Thoracic aorta (tissue), 2 donors: ENCODE results near the gene ZNF425. TPM values are rescaled to one million over a fixed set of nuclear protein-coding genes. Genes with fewer than 3 reads are reported as not detected.
"Not testable (repeated sequence)": the region's sequence is repeated elsewhere in the genome, so short reads cannot be mapped to it uniquely, and the experiment has no call there.

Source experiments
- ATAC-seq: fragments of 150-250 bp; one replicate; pipeline ENCODE4 v1.8.0; 2017; ENCODE audit warnings: low read depth; ENCODE audit not compliant: insufficient number of reproducible peaks, low FRiP score
- DNase-seq: peaks from one replicate; pipeline ENCODE4 v3.0.0-alpha.2; 2020; ENCODE audit warnings: low spot score
- H3K27ac ChIP-seq, 2 donors: fragments of 200-600 bp; sonication (generic); 1 replicate in 1 of 2; 2 replicates in 1 of 2; pipeline ENCODE4 v1.5.1; 2016; ENCODE audit warnings: mild to moderate bottlenecking in 2 of 2, moderate library complexity in 2 of 2
- H3K27me3 ChIP-seq: fragments of 200-600 bp; sonication (generic); replicated peaks from 2 replicates; pipeline ENCODE4 v1.6.0; 2016; ENCODE audit warnings: mild to moderate bottlenecking; ENCODE audit not compliant: insufficient read depth
- H3K36me3 ChIP-seq: fragments of 200-600 bp; sonication (generic); one replicate; pipeline ENCODE4 v1.5.1; 2016
- H3K4me1 ChIP-seq, 2 donors: fragments of 200-600 bp; sonication (generic); 1 replicate in 1 of 2; 2 replicates in 1 of 2; pipeline versions ENCODE4 v1.5.1 to v1.6.0; 2016; ENCODE audit warnings: low read depth in 2 of 2, mild to moderate bottlenecking in 1 of 2; ENCODE audit not compliant: control insufficient read depth in 1 of 2
- H3K4me3 ChIP-seq: fragments of 200-600 bp; sonication (generic); 2 replicates; pipeline ENCODE4 v1.5.1; 2016; ENCODE audit warnings: mild to moderate bottlenecking
- H3K9me3 ChIP-seq: fragments of 200-600 bp; sonication (generic); 2 replicates; pipeline ENCODE4 v1.5.1; 2016
- CTCF ChIP-seq: fragments of 200-600 bp; sonication (generic); IDR thresholded peaks from one replicate; pipeline ENCODE4 v1.5.1; 2019; ENCODE audit warnings: antibody characterized with exemption
- total RNA-seq, 2 donors: library from RNA; depleted of rRNA; stranded (reverse); fragments of >200 nt; gene quantifications; one replicate each; pipeline versions ENCODE4 v1.1.0 to v1.2.3, GENCODE V29; 2016

The ZNF425 gene
- total RNA-seq, 2 donors from 2014 or later = 3.1 to 3.4 TPM

DNA sequence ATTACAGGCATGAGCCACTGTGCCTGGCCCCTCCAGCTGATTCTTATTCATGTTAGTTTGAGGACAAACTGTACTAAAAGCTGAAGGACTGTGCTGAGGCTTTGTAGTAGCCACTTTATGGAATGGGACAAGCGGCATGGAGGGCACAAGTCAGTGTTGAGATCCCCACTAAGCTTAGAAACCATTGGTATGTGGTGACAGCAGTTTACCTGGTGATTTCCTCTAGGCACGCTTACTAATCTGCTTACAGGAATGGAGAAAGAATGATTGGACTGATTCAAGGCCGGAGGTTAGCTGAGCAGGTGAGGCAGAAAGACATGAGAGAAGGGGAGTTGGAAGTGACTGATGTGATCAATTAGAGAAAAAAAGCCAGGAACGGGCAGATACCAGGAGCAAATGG is 24.9 kb upstream of the ZNF425 start:
- Histone ChIP-seq H3K27ac (no peak overlapping the region), H3K36me3 (no peaks in the 10 kb centered on the region), H3K4me1 (peaks cover 6 to 11% of the 10 kb centered on the region in 2 donors), H3K27me3 (no peaks in the 10 kb centered on the region), H3K4me3 (no peak overlapping the region), H3K9me3 (no peaks in the 10 kb centered on the region)
- TF ChIP-seq CTCF = no peak
- DNase-seq (no peak), ATAC-seq (no peak)

DNA sequence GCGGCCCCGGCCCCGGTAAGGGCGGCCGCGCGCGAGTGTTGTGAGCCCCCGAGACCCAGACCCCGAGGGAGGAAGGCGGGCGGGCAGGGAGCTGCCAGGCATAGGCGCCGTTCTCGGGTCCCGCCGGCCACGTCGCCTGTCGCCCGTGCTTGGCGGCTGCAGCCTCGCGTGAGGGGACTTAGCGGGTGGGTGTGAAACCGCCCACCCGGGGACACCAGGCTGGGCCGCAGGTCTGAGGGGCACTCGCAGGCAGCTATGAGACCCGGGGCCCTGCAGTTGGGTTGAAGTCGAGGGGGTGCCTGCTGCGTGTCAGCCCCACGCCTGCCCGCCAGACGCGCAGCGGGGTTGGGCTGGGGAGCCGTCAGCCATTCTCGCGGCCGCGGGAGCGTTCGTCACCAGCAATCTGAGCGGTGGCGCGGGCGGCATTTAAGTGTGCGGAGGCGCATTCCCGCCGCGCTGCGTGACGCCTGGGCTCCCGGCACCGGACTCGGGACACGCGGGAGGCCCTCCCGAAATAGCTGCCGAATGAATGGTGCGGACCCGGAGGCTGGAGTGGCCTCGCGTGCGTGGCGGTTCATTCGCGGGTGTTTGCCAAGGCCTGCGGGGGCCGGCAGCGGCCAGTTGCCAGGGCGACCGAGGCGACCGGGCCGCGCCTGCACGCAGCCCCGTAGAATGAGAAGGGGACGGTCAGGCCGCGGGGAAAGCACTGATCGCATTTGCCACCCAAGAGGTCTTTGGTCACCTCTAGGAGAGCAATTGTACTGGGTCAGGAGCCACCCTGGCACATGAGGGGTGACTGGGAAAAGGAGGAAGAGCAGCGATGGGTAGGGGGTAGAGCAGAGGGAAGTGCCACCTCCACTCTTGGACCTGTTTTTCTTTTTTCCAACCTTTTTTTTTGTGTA is 21.9 kb upstream of the ZNF425 start:
- TF ChIP-seq CTCF = no peak
- Histone ChIP-seq H3K9me3 (no peaks in the 10 kb centered on the region), H3K4me1 (peaks cover 6 to 11% of the 10 kb centered on the region in 2 donors), H3K36me3 (no peaks in the 10 kb centered on the region), H3K27ac (peak overlapping the region; percentile 74 to 81), H3K27me3 (no peaks in the 10 kb centered on the region), H3K4me3 (peak overlapping the region; percentile 75)
- DNase-seq (peak; percentile 7), ATAC-seq (peak; percentile 24)

DNA sequence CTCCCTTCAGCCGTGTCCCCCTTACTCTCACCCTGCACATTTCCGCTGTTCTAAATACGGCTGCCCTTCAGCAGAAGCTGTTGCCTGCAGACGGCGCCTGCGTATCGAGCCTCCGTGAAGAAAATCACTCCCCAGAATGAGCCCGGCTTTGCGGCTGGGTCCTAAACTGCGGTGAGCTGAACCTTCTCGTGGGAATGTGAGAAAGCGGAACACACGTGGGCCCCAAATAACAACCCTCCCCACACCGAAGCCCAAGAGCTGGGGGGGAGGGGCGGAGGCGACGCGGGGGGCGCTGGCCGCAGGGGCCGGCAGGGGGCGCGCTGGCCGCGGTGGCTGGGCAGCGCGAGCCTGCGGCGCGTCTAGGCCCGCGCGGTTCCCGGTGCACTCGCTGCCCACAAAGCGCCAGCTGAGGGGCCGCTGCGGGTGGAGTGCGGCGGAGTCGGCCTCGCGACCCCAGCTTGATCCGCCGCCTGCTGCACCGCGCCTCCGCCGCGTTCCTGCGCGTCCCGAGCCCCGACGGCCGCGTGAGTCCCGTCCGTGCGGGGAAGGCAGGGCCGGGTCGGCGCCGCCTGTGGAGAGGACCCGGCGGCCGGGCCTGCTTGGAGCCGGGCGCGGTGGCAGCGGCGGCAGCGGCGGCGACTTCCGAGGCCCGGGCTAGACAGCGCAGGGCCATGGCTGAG is 21.1 kb upstream of the ZNF425 start, which contains the start of gene ZNF398:
TSS of gene ZNF398 (plus strand) at position 382 of the 680 bp plus-strand sequence. CDS start at position 672, 290 bp downstream.
- ATAC-seq = peak; percentile 70
- peak within 1 kb of the TSS; percentile 74 to 81 for H3K27ac ChIP-seq
- peak; percentile 50 for TF ChIP-seq CTCF

DNA sequence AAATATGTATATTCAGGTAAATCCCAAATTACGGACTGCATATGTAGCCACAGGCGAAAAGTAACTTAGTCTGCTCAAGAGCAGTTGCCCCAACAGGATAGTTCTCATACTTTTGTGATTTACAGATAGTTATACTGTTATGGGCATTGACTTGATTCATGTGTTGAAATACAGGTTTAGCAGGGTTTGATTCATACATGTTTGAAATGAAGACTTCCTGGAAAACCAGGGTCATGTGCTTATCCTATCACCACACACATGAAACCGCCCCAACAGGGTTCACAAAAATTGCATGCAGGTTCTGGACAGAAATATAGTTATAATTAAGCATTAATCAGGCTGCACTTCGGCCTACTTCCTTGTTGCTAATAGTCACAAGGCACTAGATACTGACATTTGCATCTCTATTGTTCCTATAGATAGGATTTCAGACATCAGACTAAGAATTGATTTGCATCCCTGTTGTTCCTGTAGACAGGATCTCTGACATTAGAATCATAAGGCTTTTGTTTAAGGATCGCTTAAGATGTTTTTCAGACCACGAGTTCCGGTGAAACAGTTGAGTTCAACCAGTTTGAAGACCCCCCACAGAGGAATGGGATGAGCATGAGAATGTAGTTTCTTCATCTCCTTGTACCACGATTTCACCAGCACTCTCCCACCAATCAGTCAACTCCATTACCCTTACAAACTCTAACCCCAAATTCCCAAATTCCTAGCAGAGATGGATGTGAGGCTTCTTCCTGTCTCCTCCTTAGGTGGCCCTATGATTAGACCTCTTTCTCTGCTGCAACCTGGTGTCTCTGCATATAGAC is 19.1 kb upstream of the ZNF425 start:
- Histone ChIP-seq H3K27ac (no peak overlapping the region), H3K36me3 (no peaks in the 10 kb centered on the region), H3K4me1 (peaks cover 6 to 11% of the 10 kb centered on the region in 2 donors), H3K9me3 (no peaks in the 10 kb centered on the region), H3K27me3 (no peaks in the 10 kb centered on the region), H3K4me3 (no peak overlapping the region)
- TF ChIP-seq CTCF = no peak
- DNase-seq = no peak
- ATAC-seq = no peak

More for the DNA sequence above, 21.1 kb upstream of the ZNF425 start, which contains the start of gene ZNF398:
- no peaks in the 10 kb centered on the region for H3K9me3 ChIP-seq
- peak; percentile 3 for DNase-seq
- peaks cover 6 to 11% of the 10 kb centered on the region in 2 donors for H3K4me1 ChIP-seq
- H3K4me3 ChIP-seq = peak within 1 kb of the TSS; percentile 75
- H3K36me3 ChIP-seq = no peaks in the 10 kb centered on the region
- no peaks in the 10 kb centered on the region for H3K27me3 ChIP-seq

GRCh38 chr7:149144436-149144922 is 18.4 kb upstream of the ZNF425 start:
- not testable (repeated sequence) for ATAC-seq, H3K4me3 ChIP-seq, H3K36me3 ChIP-seq, H3K9me3 ChIP-seq, H3K4me1 ChIP-seq, H3K27me3 ChIP-seq, H3K27ac ChIP-seq, DNase-seq
